ENCODE measurements around the gene NEDD8.

DNA sequence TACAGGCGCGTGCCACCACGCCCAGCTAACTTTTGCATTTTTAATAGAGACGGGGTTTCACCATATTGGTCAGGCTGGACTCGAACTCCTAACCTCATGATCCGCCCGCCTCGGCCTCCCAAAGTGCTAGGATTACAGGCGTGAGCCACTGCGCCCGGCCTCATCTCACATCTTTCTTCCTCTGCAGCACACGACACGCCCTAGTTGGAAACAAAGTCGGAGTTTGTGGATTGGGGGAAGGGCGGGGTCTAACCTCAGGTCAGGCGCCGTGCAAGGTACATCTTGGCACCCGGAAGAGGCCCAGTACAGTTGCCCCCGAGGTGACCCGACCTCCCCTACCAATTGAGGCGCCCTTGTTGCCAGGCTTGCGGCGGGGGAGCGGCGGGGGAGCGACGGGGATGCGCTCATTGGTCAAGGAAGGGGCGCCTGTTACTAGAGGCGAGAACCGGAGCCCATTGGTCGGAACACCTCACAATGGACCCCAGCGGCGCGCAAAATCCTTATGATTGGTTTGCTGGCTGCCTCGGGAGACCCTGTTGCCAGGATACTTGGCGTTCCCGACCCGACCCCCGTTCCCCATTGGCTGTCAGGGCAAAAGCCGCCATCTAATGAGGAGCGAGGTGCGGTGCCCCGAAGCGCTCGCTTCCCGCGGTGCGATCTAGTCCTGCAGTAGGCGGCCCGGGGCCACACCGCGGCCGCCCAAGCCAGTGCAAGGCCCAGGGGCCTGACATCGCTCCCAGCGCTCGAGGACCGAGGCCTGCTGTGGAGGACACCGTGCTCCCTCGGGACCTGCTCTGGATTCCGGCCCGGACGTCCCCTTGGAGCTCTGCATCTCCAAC, 60.5 kb downstream of the NEDD8 start, which contains the start of gene REC8:
- TF ChIP-seq, protein P1, sequence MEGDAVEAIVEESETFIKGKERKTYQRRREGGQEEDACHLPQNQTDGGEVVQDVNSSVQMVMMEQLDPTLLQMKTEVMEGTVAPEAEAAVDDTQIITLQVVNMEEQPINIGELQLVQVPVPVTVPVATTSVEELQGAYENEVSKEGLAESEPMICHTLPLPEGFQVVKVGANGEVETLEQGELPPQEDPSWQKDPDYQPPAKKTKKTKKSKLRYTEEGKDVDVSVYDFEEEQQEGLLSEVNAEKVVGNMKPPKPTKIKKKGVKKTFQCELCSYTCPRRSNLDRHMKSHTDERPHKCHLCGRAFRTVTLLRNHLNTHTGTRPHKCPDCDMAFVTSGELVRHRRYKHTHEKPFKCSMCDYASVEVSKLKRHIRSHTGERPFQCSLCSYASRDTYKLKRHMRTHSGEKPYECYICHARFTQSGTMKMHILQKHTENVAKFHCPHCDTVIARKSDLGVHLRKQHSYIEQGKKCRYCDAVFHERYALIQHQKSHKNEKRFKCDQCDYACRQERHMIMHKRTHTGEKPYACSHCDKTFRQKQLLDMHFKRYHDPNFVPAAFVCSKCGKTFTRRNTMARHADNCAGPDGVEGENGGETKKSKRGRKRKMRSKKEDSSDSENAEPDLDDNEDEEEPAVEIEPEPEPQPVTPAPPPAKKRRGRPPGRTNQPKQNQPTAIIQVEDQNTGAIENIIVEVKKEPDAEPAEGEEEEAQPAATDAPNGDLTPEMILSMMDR (conservative IDR thresholded peaks at IDR 0.05 in 1 of 2, IDR thresholded peaks at IDR 0.05 in 1 of 2; ENCODE audit: low read depth in 1 of 2, low read length in 2 of 2): no peak
- TF ChIP-seq EZH2 (IDR thresholded peaks at IDR 0.05; ENCODE audit: low read length, missing control alignments): no peak

Measured in fibroblast of lung (primary cell).